ENCODE results near the gene NR2F2. TPM values are rescaled to one million over a fixed set of nuclear protein-coding genes. Genes with fewer than 3 reads are reported as not detected.

Gene NR2F2
- polyA plus RNA-seq, 3 donors = 354 to 376 (median 364) TPM

DNA sequence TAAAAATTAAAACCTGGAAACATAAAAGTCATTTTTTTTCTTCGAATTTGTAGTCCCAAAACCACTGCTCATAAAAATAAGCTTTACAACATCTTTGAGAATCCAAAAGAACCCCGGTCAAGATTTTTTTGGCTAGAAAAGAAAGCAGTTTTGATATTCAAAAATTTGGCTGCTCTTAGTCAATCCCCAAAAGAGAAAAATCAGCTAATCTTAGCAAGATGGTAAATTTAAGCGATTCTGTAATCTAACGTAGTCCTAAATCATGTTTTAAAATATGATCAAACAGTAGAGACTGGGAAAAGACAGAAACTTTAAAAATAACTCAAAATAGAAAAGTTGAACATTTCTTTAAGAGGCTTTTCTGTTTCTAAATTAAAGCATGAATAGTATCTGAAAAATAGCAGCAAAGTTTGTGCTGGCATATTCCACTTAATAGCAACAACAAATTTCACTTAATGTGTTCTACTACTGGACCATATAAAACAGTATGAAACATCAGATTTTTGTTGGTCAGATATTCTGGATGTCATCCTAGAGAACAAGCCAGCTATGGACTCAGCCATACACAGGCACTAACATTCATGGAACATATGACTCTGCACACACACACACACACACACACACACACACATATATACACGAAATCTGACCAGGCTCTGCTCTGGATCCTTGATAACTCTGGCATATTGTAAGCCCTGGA is 19.1 kb upstream of the NR2F2 start:
- no peak for DNase-seq (ENCODE audit: extremely low read depth in 1 of 11, low read depth in 9 of 11, low spot score in 4 of 11)

GRCh38 chr15:96311956-96312294 is 18.6 kb upstream of the NR2F2 start:
- DNase-seq (ENCODE audit: extremely low read depth in 1 of 11, low read depth in 9 of 11, low spot score in 4 of 11) = no peak

GRCh38 chr15:96312641-96313335 is 17.7 kb upstream of the NR2F2 start:
- DNase-seq (ENCODE audit: extremely low read depth in 1 of 11, low read depth in 9 of 11, low spot score in 4 of 11) = no peak

DNA sequence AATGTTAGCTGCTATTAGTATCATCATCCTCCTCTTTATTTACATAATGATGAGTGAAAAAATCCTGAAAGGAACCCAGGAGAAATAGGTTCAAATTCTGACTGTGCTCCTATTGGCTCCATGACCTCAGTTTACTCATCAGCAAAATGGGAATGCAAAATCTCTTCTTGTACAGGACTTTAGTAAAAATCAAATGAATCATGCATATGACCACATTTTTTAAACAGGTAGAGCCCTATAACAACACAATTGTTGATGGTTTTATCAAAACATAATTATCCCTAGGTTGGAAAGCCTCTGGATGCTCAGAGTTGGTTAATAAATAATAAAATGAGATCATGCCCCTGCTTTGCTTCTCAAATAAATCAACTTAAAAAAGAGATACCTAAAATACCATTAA is 16.0 kb upstream of the NR2F2 start:
- DNase-seq (ENCODE audit: extremely low read depth in 1 of 11, low read depth in 9 of 11, low spot score in 4 of 11) = no peak

- DNase-seq (ENCODE audit: extremely low read depth in 1 of 11, low read depth in 9 of 11, low spot score in 4 of 11) = no peak
These were observed 15.5 kb upstream of the NR2F2 start for GRCh38 chr15:96314963-96315362.

DNA sequence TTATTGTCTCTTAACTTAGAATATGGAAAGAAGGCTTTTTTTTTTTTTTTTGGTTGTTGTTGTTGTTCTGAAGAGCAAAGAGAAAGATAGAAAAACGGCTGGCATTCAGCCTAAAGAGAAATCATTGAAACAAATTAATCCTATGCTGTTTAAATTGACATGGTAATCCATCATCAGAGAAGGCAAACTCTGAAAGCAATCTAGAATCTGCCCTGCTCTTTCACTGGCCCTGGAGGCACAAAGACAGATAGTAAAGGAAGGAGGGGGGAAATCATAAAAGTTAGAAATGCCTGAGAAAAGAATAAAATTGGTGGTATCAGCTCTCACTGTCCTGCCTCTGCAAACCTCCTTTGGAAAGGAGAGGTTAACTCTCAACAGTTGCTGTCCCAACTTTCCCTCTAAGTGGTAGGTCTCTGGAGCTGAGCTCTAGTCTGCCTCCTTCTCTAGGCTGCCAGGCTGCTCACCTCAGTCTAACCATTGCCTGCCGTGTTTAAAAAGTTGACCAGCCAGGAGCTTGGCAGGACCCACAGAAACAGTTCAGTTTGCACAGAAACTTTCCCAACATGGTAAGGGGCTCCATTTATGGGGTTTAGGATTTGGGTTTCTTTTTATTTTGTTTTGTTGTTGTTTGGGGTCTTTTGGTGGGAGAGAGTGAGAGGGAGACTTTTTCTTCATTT is 13.4 kb upstream of the NR2F2 start:
- DNase-seq (ENCODE audit: extremely low read depth in 1 of 11, low read depth in 9 of 11, low spot score in 4 of 11) = peak in 1 of 11 donors; percentile 15

GRCh38 chr15:96320107-96320506 is 10.4 kb upstream of the NR2F2 start:
- peak in 2 of 11 donors; percentile 21 to 36 for DNase-seq (ENCODE audit: extremely low read depth in 1 of 11, low read depth in 9 of 11, low spot score in 4 of 11)

GRCh38 chr15:96320703-96321638 is 9.5 kb upstream of the NR2F2 start:
- DNase-seq (ENCODE audit: extremely low read depth in 1 of 11, low read depth in 9 of 11, low spot score in 4 of 11) = peak in 6 of 11 donors; percentile 47 to 63 (median 56)

DNA sequence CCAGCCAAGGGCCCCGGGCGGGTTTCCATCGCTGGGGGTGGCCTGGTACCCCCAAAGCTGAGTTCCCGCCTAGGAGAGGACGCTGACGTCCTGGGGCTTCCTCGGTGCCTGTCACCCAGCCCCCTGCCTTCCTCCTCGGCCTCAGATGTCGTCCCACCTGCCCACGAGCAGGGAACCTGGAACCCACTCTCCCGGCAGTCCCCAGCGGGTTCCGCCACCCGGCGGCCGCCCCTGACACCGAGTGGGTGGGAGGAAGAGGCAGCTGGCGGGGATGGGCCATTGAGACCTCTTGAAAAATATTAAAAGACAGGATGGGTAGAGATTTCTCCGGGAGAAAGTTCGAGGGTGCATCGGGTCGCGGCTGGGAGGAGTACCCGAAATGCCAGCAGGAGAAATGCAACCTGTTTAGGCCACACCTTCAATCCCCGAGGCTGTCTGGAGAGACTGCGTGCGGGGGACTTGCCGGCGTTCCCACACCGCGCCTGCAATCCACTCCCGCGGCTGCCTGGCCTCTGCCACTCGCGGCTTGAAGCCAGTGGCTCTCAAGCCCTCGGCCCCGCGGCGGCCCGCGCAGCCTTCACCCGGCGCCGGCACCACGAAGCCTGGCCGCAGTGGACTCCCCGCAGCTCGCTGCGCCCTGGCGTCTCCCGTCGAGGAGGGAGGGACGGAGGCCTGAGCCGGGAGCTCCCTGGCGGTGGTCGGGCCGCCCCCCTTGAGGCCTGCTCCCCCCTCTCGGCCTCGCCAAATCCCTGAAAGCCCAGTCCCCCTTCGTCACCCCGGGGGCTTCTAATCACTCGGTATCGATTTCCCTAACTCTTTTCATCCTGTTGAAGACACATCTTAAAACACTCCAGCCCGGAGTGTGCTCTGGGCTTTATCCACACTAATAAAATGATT is 8.6 kb upstream of the NR2F2 start:
- peak in 7 of 11 donors; percentile 38 to 67 (median 52) for DNase-seq (ENCODE audit: extremely low read depth in 1 of 11, low read depth in 9 of 11, low spot score in 4 of 11)

- DNase-seq (ENCODE audit: extremely low read depth in 1 of 11, low read depth in 9 of 11, low spot score in 4 of 11) = peak in 7 of 11 donors; percentile 59 to 76 (median 69)
These were observed 7.8 kb upstream of the NR2F2 start for GRCh38 chr15:96322536-96323318.

DNA sequence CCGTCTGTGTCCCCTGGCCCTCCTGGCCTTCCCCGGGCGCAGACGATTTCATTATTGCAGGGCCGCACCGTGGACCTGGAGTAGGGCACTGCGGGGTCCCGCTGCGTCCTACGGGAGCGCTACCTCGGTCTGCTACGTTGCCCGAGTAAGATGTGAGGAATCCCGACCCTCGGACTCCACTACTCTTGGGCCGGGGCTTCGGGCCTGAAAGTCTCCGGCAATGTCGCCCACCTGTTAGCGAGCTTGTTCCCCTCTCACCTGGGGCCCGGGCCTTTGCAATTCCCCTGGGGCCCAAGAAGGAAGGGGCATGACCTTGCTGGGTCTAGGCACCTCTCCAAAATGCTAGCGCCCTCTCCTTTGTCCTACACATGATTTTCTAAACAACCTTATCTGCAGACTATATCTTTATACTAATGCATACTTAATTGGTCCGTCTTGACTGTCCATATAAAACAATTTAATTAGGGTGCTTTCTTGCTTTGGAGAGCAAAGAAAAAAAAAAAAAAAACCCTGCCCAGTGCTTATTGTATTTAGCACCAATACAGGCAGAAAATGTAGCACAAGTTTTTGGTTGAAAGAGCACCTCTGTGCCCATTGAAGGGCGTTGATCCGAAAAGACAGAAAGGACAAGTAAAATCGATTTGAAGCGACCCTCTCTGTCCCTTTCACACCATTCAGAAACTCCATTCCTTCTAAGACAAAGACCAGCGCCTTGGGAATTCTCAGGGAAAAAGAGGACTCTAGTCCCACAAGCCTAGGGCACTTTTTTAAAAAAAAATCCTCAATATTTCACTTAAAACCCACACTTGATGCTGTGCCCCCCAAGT is 7.0 kb upstream of the NR2F2 start:
- peak in 3 of 11 donors; percentile 16 to 36 (median 17) for DNase-seq (ENCODE audit: extremely low read depth in 1 of 11, low read depth in 9 of 11, low spot score in 4 of 11)

DNA sequence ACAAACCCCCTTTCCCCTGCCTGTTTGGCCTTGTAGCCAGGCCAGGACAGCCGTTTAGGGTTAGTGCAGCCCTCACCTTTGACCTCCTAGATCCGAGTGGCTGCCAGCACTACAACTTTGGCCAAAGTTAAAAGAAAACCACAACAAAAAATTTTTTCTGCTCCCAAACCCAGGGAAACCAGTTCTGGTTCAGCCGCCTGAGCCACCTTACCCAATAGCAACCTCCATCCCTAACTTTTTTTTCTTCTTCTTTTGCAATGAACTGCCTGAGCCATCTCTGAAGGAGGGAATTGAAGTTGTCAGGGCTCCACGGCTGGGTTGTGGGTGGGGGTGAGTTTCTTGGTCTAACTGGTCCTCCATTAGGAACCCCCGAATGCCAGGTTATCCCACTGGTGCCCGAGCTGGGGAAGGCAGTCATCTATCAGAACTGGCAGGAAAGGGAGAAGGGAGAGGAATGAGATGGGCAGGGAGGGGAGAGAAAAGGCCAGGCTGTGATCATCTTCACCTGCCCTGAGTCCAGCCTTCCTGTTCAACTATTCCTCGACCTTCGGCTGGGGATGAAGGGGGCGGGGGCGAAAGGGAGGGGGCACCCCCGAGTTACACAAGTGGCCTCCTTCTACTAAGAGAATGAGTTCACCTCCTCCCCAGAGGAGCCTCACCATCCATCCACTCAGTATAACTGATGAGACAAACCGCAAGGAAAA is 6.2 kb upstream of the NR2F2 start:
- peak in 7 of 11 donors; percentile 32 to 59 (median 44) for DNase-seq (ENCODE audit: extremely low read depth in 1 of 11, low read depth in 9 of 11, low spot score in 4 of 11)

DNA sequence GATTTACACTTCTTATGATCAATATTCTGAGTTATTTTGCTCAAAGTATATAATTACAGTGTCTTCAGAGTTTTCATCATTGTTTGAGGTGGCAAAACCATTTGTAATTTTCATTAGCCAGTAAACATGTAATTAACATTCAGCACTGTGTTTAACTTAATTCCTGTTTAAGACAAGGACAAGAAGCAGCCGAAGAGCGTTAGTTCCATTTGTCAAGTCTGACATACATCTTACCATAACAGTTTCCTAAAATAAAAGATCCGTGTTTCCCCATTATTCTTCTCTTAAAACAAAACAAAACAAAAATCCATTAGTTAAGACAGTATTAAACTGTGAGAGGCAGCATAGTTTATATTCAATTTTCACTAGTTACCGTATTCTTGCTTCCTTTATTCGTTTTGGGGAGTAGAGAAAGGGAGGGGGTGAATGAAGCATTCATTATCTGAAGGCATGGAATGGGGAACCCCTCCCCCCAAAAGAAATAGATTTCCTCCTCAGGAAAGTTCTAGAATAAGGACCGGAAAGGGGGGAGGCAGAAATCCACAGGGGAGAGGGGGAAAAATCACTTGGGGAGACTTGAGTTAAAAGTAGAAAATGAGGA is 5.5 kb upstream of the NR2F2 start:
- peak in 6 of 11 donors; percentile 19 to 48 (median 30) for DNase-seq (ENCODE audit: extremely low read depth in 1 of 11, low read depth in 9 of 11, low spot score in 4 of 11)

DNA sequence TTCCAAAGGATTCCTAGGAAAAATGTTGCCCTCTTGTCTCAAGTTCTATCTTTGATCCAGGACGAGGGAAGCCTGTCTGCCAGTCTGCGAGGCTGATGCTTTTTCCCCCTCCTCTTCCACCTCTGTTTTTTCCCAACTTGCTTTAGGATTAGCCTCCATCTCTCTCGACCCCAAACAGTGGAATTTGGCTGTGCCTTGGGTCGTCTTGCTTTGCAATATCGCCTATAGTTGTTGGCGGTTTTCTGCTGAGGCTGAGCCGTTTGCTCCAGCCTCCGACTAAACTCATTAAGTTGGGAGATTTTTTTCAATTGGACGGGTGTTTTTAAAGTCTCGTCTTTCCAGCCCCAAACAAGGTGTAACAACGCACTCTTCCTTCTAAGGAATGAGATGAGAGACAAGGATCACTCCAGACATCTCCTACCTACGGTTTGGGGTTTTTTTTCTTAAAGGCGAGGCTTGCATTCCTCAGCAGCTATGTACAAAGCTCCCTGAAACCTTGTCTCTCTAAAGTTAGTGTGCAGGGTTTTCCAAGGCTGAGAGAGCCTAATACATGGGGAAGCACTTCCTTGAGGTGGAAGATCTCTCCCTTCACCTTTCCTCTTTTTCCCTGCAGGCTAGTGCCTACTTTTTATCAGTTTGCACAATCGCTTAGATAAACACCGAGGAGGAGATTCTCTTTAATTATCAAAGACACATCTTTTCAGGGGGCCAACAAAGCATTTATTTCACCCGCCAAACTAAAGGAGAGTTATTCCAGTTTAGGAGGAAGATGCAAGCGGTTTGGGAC is 4.8 kb upstream of the NR2F2 start:
- peak in 7 of 11 donors; percentile 33 to 70 (median 51) for DNase-seq (ENCODE audit: extremely low read depth in 1 of 11, low read depth in 9 of 11, low spot score in 4 of 11)
